GM12874 (cell line): Measurements from ENCODE around the gene PNPLA5.

Source experiments
- CTCF ChIP-seq: IDR thresholded peaks from 2 replicates; pipeline ENCODE4 v1.5.1; 2011; ENCODE audit warnings: low read depth, mild to moderate bottlenecking, control low read depth, low read length, moderate library complexity; ENCODE audit not compliant: insufficient read depth

Gene PNPLA5

GRCh38 chr22:43925433-43926348 is 33.9 kb upstream of the PNPLA5 start:
- TF ChIP-seq CTCF, result no peak

GRCh38 chr22:43924877-43925276 is 33.1 kb upstream of the PNPLA5 start:
- no peak for TF ChIP-seq CTCF

- TF ChIP-seq CTCF, result no peak
These were observed 32.0 kb upstream of the PNPLA5 start, which contains the start of gene PNPLA3 for GRCh38 chr22:43923631-43924464. PNPLA3 (plus strand) TSS chr22:43923805; CDS start chr22:43923912, 107 bp downstream.

- TF ChIP-seq CTCF, result no peak
These were observed 31.4 kb upstream of the PNPLA5 start for GRCh38 chr22:43923191-43923590.

GRCh38 chr22:43922123-43922522 is 30.3 kb upstream of the PNPLA5 start:
- TF ChIP-seq CTCF, result no peak

GRCh38 chr22:43921370-43921769 is 29.6 kb upstream of the PNPLA5 start:
- TF ChIP-seq CTCF, result no peak
